ENCODE data around the gene WDR12. TPM values are rescaled to one million over a fixed set of nuclear protein-coding genes. Genes with fewer than 3 reads are reported as not detected.

WDR12 gene
- total and polyA plus RNA-seq, 2 of the 13 experiments (the other 11 are each of a cell fraction or from before 2014, with no cell fraction given), result 94.4 to 216 TPM

GRCh38 chr2:202831242-202832220 is 79.9 kb downstream of the WDR12 start (continued):
- TF ChIP-seq, protein P1, sequence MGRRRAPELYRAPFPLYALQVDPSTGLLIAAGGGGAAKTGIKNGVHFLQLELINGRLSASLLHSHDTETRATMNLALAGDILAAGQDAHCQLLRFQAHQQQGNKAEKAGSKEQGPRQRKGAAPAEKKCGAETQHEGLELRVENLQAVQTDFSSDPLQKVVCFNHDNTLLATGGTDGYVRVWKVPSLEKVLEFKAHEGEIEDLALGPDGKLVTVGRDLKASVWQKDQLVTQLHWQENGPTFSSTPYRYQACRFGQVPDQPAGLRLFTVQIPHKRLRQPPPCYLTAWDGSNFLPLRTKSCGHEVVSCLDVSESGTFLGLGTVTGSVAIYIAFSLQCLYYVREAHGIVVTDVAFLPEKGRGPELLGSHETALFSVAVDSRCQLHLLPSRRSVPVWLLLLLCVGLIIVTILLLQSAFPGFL (CRISPR knock-in tag; IDR thresholded peaks at IDR 0.05), result no peak

- no peak for ATAC-seq
- H3K4me1 ChIP-seq (ENCODE audit: insufficient read depth, low read length), result no peaks in the 10 kb centered on the region
- intact Hi-C loops (cut with micrococcal nuclease; ENCODE audit: unreplicated experiment) (no loop called here), in situ Hi-C loops (cut with HindIII; ENCODE audit: extremely low pct_ligation_motif_present, low pct_unique_long_range_greater_than_20kb) (loop anchor here (25.0 kb wide), 2 partner anchors 987 to 1087 kb away; no protein-coding TSS in a partner anchor)
- H3K27me3 ChIP-seq (ENCODE audit: control insufficient read depth in 1 of 2, insufficient read depth in 2 of 2, low read length in 2 of 2), result no peaks in the 10 kb centered on the region
- no peak overlapping the region for H3K9ac ChIP-seq (ENCODE audit: insufficient read depth, low read depth, low read length)
- no peaks in the 10 kb centered on the region for H3K9me3 ChIP-seq (ENCODE audit: low read length)
- no TSS peak for BruUV-seq (replicated peaks)
- no peak for DNase-seq (ENCODE audit: low spot score)
- no peak overlapping the region for H2AFZ ChIP-seq (ENCODE audit: low read length)
- POLR2A ChIA-PET, result no interaction called here
- FAIRE-seq, result no peak
- CTCF ChIA-PET (ENCODE audit: low intra/inter-chr PET ratio, low total read pairs), result no interaction called here
- H3K4me3 ChIP-seq (replicated peaks in 1 of 3; ENCODE audit: insufficient read depth in 1 of 3, low read depth in 2 of 3, low read length in 3 of 3), result no peak overlapping the region
- no peaks in the 10 kb centered on the region for H4K20me1 ChIP-seq (ENCODE audit: insufficient read depth, low read length)
- H3K27ac ChIP-seq (ENCODE audit: extremely low read length, insufficient read depth, low read length), result no peak overlapping the region
- no peaks in the 10 kb centered on the region for H3K79me2 ChIP-seq (ENCODE audit: insufficient read depth, low read length)
- H3K36me3 ChIP-seq (replicated peaks in 1 of 2; ENCODE audit: control insufficient read depth in 1 of 2, insufficient read depth in 2 of 2, low read length in 2 of 2), result no peaks in the 10 kb centered on the region
- no peak overlapping the region for H3K4me2 ChIP-seq (ENCODE audit: low read depth, low read length)
- 89% methylated on average over 1 of the region's 1 CpG for WGBS (ENCODE audit: low lambda C conversion rate)
- TF ChIP-seq TAF1 (CRISPR knock-in tag; IDR thresholded peaks at IDR 0.05) (no peak), ZMYM3 (CRISPR knock-in tag; IDR thresholded peaks at IDR 0.05) (no peak), ZNF292 (CRISPR knock-in tag; IDR thresholded peaks at IDR 0.05; ENCODE audit: borderline replicate concordance, low read depth) (no peak), CERS6 (CRISPR knock-in tag; IDR thresholded peaks at IDR 0.05) (no peak), ZMYM2 (CRISPR knock-in tag; IDR thresholded peaks at IDR 0.05) (no peak), SIX4 (CRISPR knock-in tag; IDR thresholded peaks at IDR 0.05) (no peak), ZNF205 (CRISPR knock-in tag; IDR thresholded peaks at IDR 0.05) (no peak), THAP8 (CRISPR knock-in tag; IDR thresholded peaks at IDR 0.05; ENCODE audit: borderline replicate concordance) (no peak), E2F5 (CRISPR knock-in tag; conservative IDR thresholded peaks at IDR 0.05) (no peak), REXO4 (CRISPR knock-in tag; IDR thresholded peaks at IDR 0.05; ENCODE audit: borderline replicate concordance) (no peak), ZBTB2 (CRISPR knock-in tag; IDR thresholded peaks at IDR 0.05; ENCODE audit: low read depth) (no peak)
- TF ChIP-seq, protein P2, sequence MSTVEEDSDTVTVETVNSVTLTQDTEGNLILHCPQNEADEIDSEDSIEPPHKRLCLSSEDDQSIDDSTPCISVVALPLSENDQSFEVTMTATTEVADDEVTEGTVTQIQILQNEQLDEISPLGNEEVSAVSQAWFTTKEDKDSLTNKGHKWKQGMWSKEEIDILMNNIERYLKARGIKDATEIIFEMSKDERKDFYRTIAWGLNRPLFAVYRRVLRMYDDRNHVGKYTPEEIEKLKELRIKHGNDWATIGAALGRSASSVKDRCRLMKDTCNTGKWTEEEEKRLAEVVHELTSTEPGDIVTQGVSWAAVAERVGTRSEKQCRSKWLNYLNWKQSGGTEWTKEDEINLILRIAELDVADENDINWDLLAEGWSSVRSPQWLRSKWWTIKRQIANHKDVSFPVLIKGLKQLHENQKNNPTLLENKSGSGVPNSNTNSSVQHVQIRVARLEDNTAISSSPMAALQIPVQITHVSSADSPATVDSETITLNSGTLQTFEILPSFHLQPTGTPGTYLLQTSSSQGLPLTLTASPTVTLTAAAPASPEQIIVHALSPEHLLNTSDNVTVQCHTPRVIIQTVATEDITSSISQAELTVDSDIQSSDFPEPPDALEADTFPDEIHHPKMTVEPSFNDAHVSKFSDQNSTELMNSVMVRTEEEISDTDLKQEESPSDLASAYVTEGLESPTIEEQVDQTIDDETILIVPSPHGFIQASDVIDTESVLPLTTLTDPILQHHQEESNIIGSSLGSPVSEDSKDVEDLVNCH (CRISPR knock-in tag; IDR thresholded peaks at IDR 0.05), result no peak
Measured at GRCh38 chr2:202824901-202825300, 86.6 kb downstream of the WDR12 start.
